Measurements from ENCODE around the gene LOXL4.

The LOXL4 gene

GRCh38 chr10:98270786-98271185 is 2.8 kb upstream of the LOXL4 start:
- no peak for DNase-seq (ENCODE audit: low read depth in 2 of 2)
- no peak overlapping the region for H3K4me3 ChIP-seq (replicated peaks in 1 of 2; ENCODE audit: low read depth in 2 of 2, low read length in 2 of 2)
- no peak for TF ChIP-seq CTCF (IDR thresholded peaks at IDR 0.05; ENCODE audit: low read depth, low read length)

GRCh38 chr10:98270073-98270740 is 2.2 kb upstream of the LOXL4 start:
- TF ChIP-seq CTCF (IDR thresholded peaks at IDR 0.05; ENCODE audit: low read depth, low read length) = no peak
- no peak for DNase-seq (ENCODE audit: low read depth in 2 of 2)
- no peak overlapping the region for H3K4me3 ChIP-seq (replicated peaks in 1 of 2; ENCODE audit: low read depth in 2 of 2, low read length in 2 of 2)

- H3K4me3 ChIP-seq (replicated peaks in 1 of 2; ENCODE audit: low read depth in 2 of 2, low read length in 2 of 2) = no peak overlapping the region
- TF ChIP-seq CTCF (IDR thresholded peaks at IDR 0.05; ENCODE audit: low read depth, low read length) = no peak
- DNase-seq (ENCODE audit: low read depth in 2 of 2) = peak; percentile 90 to 91
These were observed 1.5 kb upstream of the LOXL4 start for GRCh38 chr10:98269435-98269912.

GRCh38 chr10:98268694-98269431 is 869 bp upstream of the LOXL4 start:
- DNase-seq (ENCODE audit: low read depth in 2 of 2) = peak; percentile 27 to 32
- TF ChIP-seq CTCF (IDR thresholded peaks at IDR 0.05; ENCODE audit: low read depth, low read length) = no peak
- peak overlapping the region; percentile 41 to 43 for H3K4me3 ChIP-seq (replicated peaks in 1 of 2; ENCODE audit: low read depth in 2 of 2, low read length in 2 of 2)

- no peak for DNase-seq (ENCODE audit: low read depth in 2 of 2)
- no peak for TF ChIP-seq CTCF (IDR thresholded peaks at IDR 0.05; ENCODE audit: low read depth, low read length)
- H3K4me3 ChIP-seq (replicated peaks in 1 of 2; ENCODE audit: low read depth in 2 of 2, low read length in 2 of 2) = peak overlapping the region in 1 of 2 donors; percentile 32
These were observed 713 bp downstream of the LOXL4 start for GRCh38 chr10:98267069-98267893.

- H3K4me3 ChIP-seq (replicated peaks in 1 of 2; ENCODE audit: low read depth in 2 of 2, low read length in 2 of 2) = no peak overlapping the region
- no peak for TF ChIP-seq CTCF (IDR thresholded peaks at IDR 0.05; ENCODE audit: low read depth, low read length)
- DNase-seq (ENCODE audit: low read depth in 2 of 2) = no peak
These were observed 1.3 kb downstream of the LOXL4 start for GRCh38 chr10:98266647-98267046.

All from cardiac fibroblast (primary cell).